SK-N-SH (cell line): Measurements from ENCODE around the gene PSEN2.

Experiments
- CHD2 ChIP-seq: fragments of 150-350 bp; IDR thresholded peaks from 2 replicates; pipeline ENCODE4 v1.6.1; 2018; ENCODE audit warnings: low read length; ENCODE audit not compliant: partially characterized antibody
- CTCF ChIP-seq: fragments of 200-600 bp; sonication (generic); IDR thresholded peaks from 2 replicates; pipeline ENCODE4 v1.6.1; 2017; ENCODE audit warnings: antibody characterized with exemption, mild to moderate bottlenecking, moderate library complexity
- EP300 ChIP-seq, 2 experiments: IDR thresholded peaks; 2 replicates each; pipeline versions ENCODE4 v1.4.0 to v1.6.1; 2012; ENCODE audit warnings: borderline replicate concordance in 1 of 2, low read depth in 1 of 2, low read length in 1 of 2
- EZH2phosphoT487 ChIP-seq: fragments of 200-600 bp; sonication (generic); IDR thresholded peaks from 2 replicates; pipeline ENCODE4 v1.6.1; 2017; ENCODE audit warnings: low read depth, mixed run types, mild to moderate bottlenecking, antibody characterized with exemption, moderate library complexity, borderline replicate concordance
- FOXM1 ChIP-seq: IDR thresholded peaks from 2 replicates; pipeline ENCODE4 v1.4.0; 2012; ENCODE audit warnings: low read depth, mild to moderate bottlenecking
- MAX ChIP-seq: IDR thresholded peaks from 2 replicates; pipeline ENCODE4 v1.4.0; 2012; ENCODE audit warnings: low read depth
- NFIC ChIP-seq: IDR thresholded peaks from 2 replicates; pipeline ENCODE4 v1.4.0; 2012; ENCODE audit warnings: borderline replicate concordance
- POLR2AphosphoS5 ChIP-seq: IDR thresholded peaks from 2 replicates; pipeline ENCODE4 v1.6.1; 2012; ENCODE audit warnings: low read depth, low read length
- SIN3A ChIP-seq: IDR thresholded peaks from 2 replicates; pipeline ENCODE4 v1.6.1; 2012; ENCODE audit warnings: low read depth, mild to moderate bottlenecking, low read length, moderate library complexity, borderline replicate concordance
- TAF1 ChIP-seq: IDR thresholded peaks from 2 replicates; pipeline ENCODE4 v1.6.1; 2012; ENCODE audit warnings: low read depth, mild to moderate bottlenecking, low read length, moderate library complexity, borderline replicate concordance
- TCF12 ChIP-seq: IDR thresholded peaks from 2 replicates; pipeline ENCODE4 v1.4.0; 2012
- USF2 ChIP-seq: fragments of 150-350 bp; IDR thresholded peaks from 2 replicates; pipeline ENCODE4 v1.6.1; 2017; ENCODE audit warnings: antibody characterized with exemption, low read length, low read depth, borderline replicate concordance
- YY1 ChIP-seq: IDR thresholded peaks from 2 replicates; pipeline ENCODE4 v1.4.0; 2012; ENCODE audit warnings: low read depth, mild to moderate bottlenecking

GRCh38 chr1:226889616-226890330, 19.4 kb downstream of the PSEN2 start:
- no peak for TF ChIP-seq YY1
- TF ChIP-seq CTCF, result no peak
- TF ChIP-seq SIN3A, result no peak
- TF ChIP-seq EZH2phosphoT487, result no peak
- no peak for TF ChIP-seq TAF1
- TF ChIP-seq TCF12, result no peak
- TF ChIP-seq POLR2AphosphoS5, result no peak
- no peak for TF ChIP-seq MAX
- no peak for TF ChIP-seq FOXM1
- no peak for TF ChIP-seq USF2
- no peak for TF ChIP-seq EP300 (IDR thresholded peaks at IDR 0.05; ENCODE audit: borderline replicate concordance in 1 of 2, low read depth in 1 of 2, low read length in 1 of 2)
- no peak for TF ChIP-seq NFIC
- TF ChIP-seq CHD2, result no peak
